IMR-90 (cell line): ENCODE data around the gene MEX3A. TPM values are rescaled to one million over a fixed set of nuclear protein-coding genes. Genes with fewer than 3 reads are reported as not detected.
A peak's percentile ranks its signal among the peaks of the same experiment; 100 is the strongest.

Source experiments
- ATAC-seq: fragments of 200-7000 bp; cut with Tn5 transposase; 2 replicates; pipeline ENCODE4 v1.9.1; 2020; ENCODE audit warnings: low read depth, mild to moderate bottlenecking, moderate library complexity
- BruUV-seq: library from RNA; stranded (reverse); fragments of 400-500 nt; replicated peaks from 2 replicates; lab custom pipeline; 2021; lab: Mats Ljungman, UMichigan
- CTCF ChIA-PET: fragments of 300-600 bp; formaldehyde crosslinking; extraction: SDS; loops from one replicate; lab custom pipeline; 2021; ENCODE audit warnings: antibody characterized with exemption; lab: Yijun Ruan, JAX
- POLR2A ChIA-PET: fragments of 300-600 bp; sonication (Branson Sonifier 250); formaldehyde crosslinking; loops from one replicate; lab custom pipeline; 2022; ENCODE audit warnings: antibody characterized with exemption; ENCODE audit not compliant: unreplicated experiment; lab: Charles Lee
- DNase-seq: peaks from one replicate; pipeline ENCODE4 v3.0.0; 2013
- H2AFZ ChIP-seq: replicated peaks from 2 replicates; pipeline ENCODE3; 2013; ENCODE audit warnings: low read length, mild to moderate bottlenecking; ENCODE audit not compliant: poor library complexity
- H2AK5ac ChIP-seq: 2 replicates; pipeline ENCODE4 v1.6.1; 2013; ENCODE audit warnings: low read depth, low read length, inconsistent platforms
- H2AK9ac ChIP-seq: replicated peaks from 2 replicates; pipeline ENCODE3; 2013; ENCODE audit warnings: mild to moderate bottlenecking, low read depth, low read length, moderate library complexity; ENCODE audit not compliant: poor library complexity
- H2BK120ac ChIP-seq: 2 replicates; pipeline ENCODE4 v1.6.1; 2013; ENCODE audit warnings: low read depth, low read length, inconsistent platforms
- H2BK15ac ChIP-seq: 3 replicates; pipeline ENCODE4 v1.6.1; 2013; ENCODE audit warnings: low read depth, low read length, inconsistent platforms
- H2BK20ac ChIP-seq: 2 replicates; pipeline ENCODE4 v1.6.1; 2013; ENCODE audit warnings: low read depth, mild to moderate bottlenecking, inconsistent platforms, low read length, moderate library complexity
- H2BK5ac ChIP-seq: 2 replicates; pipeline ENCODE4 v1.6.1; 2013; ENCODE audit warnings: mild to moderate bottlenecking, low read depth, low read length, inconsistent platforms; ENCODE audit not compliant: poor library complexity, severe bottlenecking
- H3K14ac ChIP-seq: replicated peaks from 2 replicates; pipeline ENCODE4 v1.6.1; 2013; ENCODE audit warnings: low read depth, low read length, inconsistent platforms
- H3K18ac ChIP-seq: 2 replicates; pipeline ENCODE4 v1.6.1; 2013; ENCODE audit warnings: low read depth, low read length, control low read depth
- H3K23ac ChIP-seq: 2 replicates; pipeline ENCODE4 v1.6.1; 2013; ENCODE audit warnings: low read depth, low read length, inconsistent platforms
- H3K27ac ChIP-seq: 2 replicates; pipeline ENCODE4 v1.5.1; 2013; ENCODE audit warnings: mild to moderate bottlenecking, control low read depth, low read length; ENCODE audit not compliant: insufficient read depth
- H3K27me3 ChIP-seq: 2 replicates; pipeline ENCODE4 v1.6.1; 2013; ENCODE audit warnings: low read length; ENCODE audit not compliant: control insufficient read depth, insufficient read depth
- H3K36me3 ChIP-seq: 2 replicates; pipeline ENCODE4 v1.6.1; 2013; ENCODE audit warnings: low read length, mixed read lengths; ENCODE audit not compliant: control insufficient read depth, insufficient read depth
- H3K4ac ChIP-seq: 2 replicates; pipeline ENCODE4 v1.6.1; 2013; ENCODE audit warnings: low read depth, low read length, inconsistent platforms
- H3K4me1 ChIP-seq: 2 replicates; pipeline ENCODE4 v1.6.1; 2013; ENCODE audit warnings: low read length, mixed read lengths; ENCODE audit not compliant: control insufficient read depth, insufficient read depth
- H3K4me2 ChIP-seq: 2 replicates; pipeline ENCODE4 v1.6.1; 2013; ENCODE audit warnings: low read depth, mild to moderate bottlenecking, control low read depth, low read length, moderate library complexity
- H3K4me3 ChIP-seq: 2 replicates; pipeline ENCODE4 v1.5.1; 2013; ENCODE audit warnings: low read depth, mild to moderate bottlenecking, control low read depth, low read length, moderate library complexity; ENCODE audit not compliant: insufficient read depth
- H3K56ac ChIP-seq: 2 replicates; pipeline ENCODE4 v1.6.1; 2013; ENCODE audit warnings: low read length, inconsistent platforms; ENCODE audit not compliant: insufficient read depth; ENCODE audit errors: extremely low read depth
- H3K79me1 ChIP-seq, 2 experiments: 2 replicates each; pipeline ENCODE4 v1.6.1; 2013; ENCODE audit warnings: low read length in 2 of 2, inconsistent platforms in 1 of 2, low read depth in 1 of 2
- H3K9ac ChIP-seq: 2 replicates; pipeline ENCODE4 v1.6.1; 2013; ENCODE audit warnings: low read depth, low read length, control low read depth
- H3K9me1 ChIP-seq: 2 replicates; pipeline ENCODE4 v1.6.1; 2013; ENCODE audit warnings: low read length, inconsistent platforms; ENCODE audit not compliant: insufficient read depth
- H3K9me3 ChIP-seq: 2 replicates; pipeline ENCODE4 v1.6.1; 2013; ENCODE audit warnings: low read length; ENCODE audit not compliant: control insufficient read depth, insufficient read depth
- H4K20me1 ChIP-seq: 2 replicates; pipeline ENCODE4 v1.6.1; 2013; ENCODE audit warnings: low read length, inconsistent platforms; ENCODE audit not compliant: insufficient read depth
- H4K5ac ChIP-seq: 2 replicates; pipeline ENCODE4 v1.6.1; 2013; ENCODE audit warnings: mild to moderate bottlenecking, low read depth, low read length, control low read depth
- H4K8ac ChIP-seq, 2 experiments: 2 replicates each; pipeline ENCODE4 v1.6.1; 2013; ENCODE audit warnings: low read depth in 2 of 2, low read length in 2 of 2, control low read depth in 1 of 2, inconsistent platforms in 1 of 2
- H4K91ac ChIP-seq: 2 replicates; pipeline ENCODE4 v1.6.1; 2013; ENCODE audit warnings: low read depth, low read length, inconsistent platforms; ENCODE audit not compliant: insufficient read depth
- CHD1 ChIP-seq: IDR thresholded peaks from 2 replicates; pipeline ENCODE4 v1.6.1; 2012; ENCODE audit warnings: low read depth, low read length, improper control_type of control experiment
- CTCF ChIP-seq: conservative IDR thresholded peaks from 2 replicates; pipeline ENCODE4 v1.5.1; 2012; ENCODE audit warnings: mild to moderate bottlenecking, low read depth, low read length, improper control_type of control experiment
- NFE2L2 ChIP-seq: fragments of 150-350 bp; IDR thresholded peaks from 2 replicates; pipeline ENCODE4 v1.6.1; 2016; ENCODE audit warnings: low read depth, mild to moderate bottlenecking, low read length
- POLR2A ChIP-seq: IDR thresholded peaks from 2 replicates; pipeline ENCODE4 v1.6.1; 2012; ENCODE audit warnings: mild to moderate bottlenecking, low read depth, low read length
- SMC3 ChIP-seq: fragments of 150-350 bp; IDR thresholded peaks from 2 replicates; pipeline ENCODE4 v1.6.1; 2016; ENCODE audit warnings: low read depth, mild to moderate bottlenecking, antibody characterized with exemption, low read length, moderate library complexity
- WGBS, 2 experiments: methylation state at CpG; one replicate each; pipeline versions ENCODE4 v1.1.5 to v1.1.7; 2013; ENCODE audit warnings: missing lambda C conversion rate in 2 of 2; ENCODE audit not compliant: insufficient read length in 1 of 2; ENCODE audit errors: extremely low coverage in 2 of 2; 5-methylcytosine and 5-hydroxymethylcytosine counted together
- dilution Hi-C: fragments of 300-500 bp; cut with HindIII; formaldehyde crosslinking; loops from one replicate; pipeline ENCODE4 v1.14.3; 2018; ENCODE audit warnings: low sequenced_read_pairs; ENCODE audit not compliant: unreplicated experiment
- in situ Hi-C: fragments of 300-500 bp; cut with MboI; formaldehyde crosslinking; loops from 3 replicates; pipeline ENCODE4 v1.14.3; 2019; ENCODE audit warnings: low sequenced_read_pairs, inconsistent platforms, mixed read lengths
- intact Hi-C: fragments of 100-400 bp; cut with micrococcal nuclease; formaldehyde crosslinking; loops from 2 replicates; pipeline ENCODE4 v1.10.0; 2022
- polyA plus RNA-seq, 3 experiments: library from polyadenylated mRNA; depleted of rRNA; stranded (reverse); fragments of >200 nt; gene quantifications; 2 replicates each; pipeline ENCODE4 v1.2.3, GENCODE V29; 2012; ENCODE audit warnings: low replicate concordance in 1 of 3
- total RNA-seq: library from RNA; depleted of rRNA; stranded (reverse); fragments of >200 nt; gene quantifications from 2 replicates; pipeline ENCODE4 v1.2.3, GENCODE V29; 2012

The MEX3A gene
- total and polyA plus RNA-seq, 2 of the 4 experiments (the other 2 are of a cell fraction), result 2.3 to 9.0 TPM

- Histone ChIP-seq H3K4me2 (no peak overlapping the region), H3K9ac (no peak overlapping the region), H3K18ac (no peak overlapping the region), H4K20me1 (no peaks in the 10 kb centered on the region), H2BK20ac (no peak overlapping the region), H4K5ac (no peak overlapping the region), H4K8ac (no peak overlapping the region), H3K27ac (no peak overlapping the region), H2BK120ac (no peak overlapping the region), H2AFZ (no peak overlapping the region), H3K4me1 (peaks cover 33% of the 10 kb centered on the region), H2AK5ac (no peak overlapping the region), H4K91ac (no peak overlapping the region), H3K4me3 (no peak overlapping the region), H2AK9ac (peak overlapping the region; percentile 12), H3K36me3 (no peaks in the 10 kb centered on the region), H3K27me3 (no peaks in the 10 kb centered on the region), H3K9me1 (peaks cover 22% of the 10 kb centered on the region), H3K4ac (no peak overlapping the region), H3K56ac (no peak overlapping the region), H2BK15ac (0 out of 3 replicates have a peak overlapping the region, but pooled peaks have one; percentile 11), H3K79me1 (peaks cover 11 to 60% of the 10 kb centered on the region in 2 experiments), H3K23ac (no peak overlapping the region), H3K14ac (no peak overlapping the region), H2BK5ac (no peak overlapping the region), H3K9me3 (no peaks in the 10 kb centered on the region)
- POLR2A ChIA-PET, result no interaction called here
- in situ Hi-C loops (no loop called here), intact Hi-C loops (no loop called here), dilution Hi-C loops (no loop called here)
- no TSS peak for BruUV-seq
- WGBS, 2 experiments, result 80% methylated on average over 1 of the region's 3 CpGs; no CpG with 5 or more reads in 1 of the 2 experiments
- ATAC-seq (no peak), DNase-seq (no peak)
- TF ChIP-seq CTCF, result no peak
- no peak for TF ChIP-seq NFE2L2
- no peak for TF ChIP-seq CHD1
- 0 out of 2 replicates have a peak, but pooled peaks have one; percentile 15 for TF ChIP-seq POLR2A
- TF ChIP-seq SMC3, result no peak
- CTCF ChIA-PET, result no interaction called here
Observed at GRCh38 chr1:156108057-156108456, 25.8 kb upstream of the MEX3A start.
